OCI-LY7 (cell line): Measurements from ENCODE around the gene ETV5. TPM values are rescaled to one million over a fixed set of nuclear protein-coding genes. Genes with fewer than 3 reads are reported as not detected.

Source experiments
- BruUV-seq: library from RNA; stranded (reverse); fragments of 400-500 nt; replicated peaks from 2 replicates; lab custom pipeline; 2021; lab: Mats Ljungman, UMichigan
- CTCF ChIA-PET: fragments of 300-600 bp; sonication (Branson Sonifier 250); formaldehyde crosslinking; loops from one replicate; lab custom pipeline; 2022; ENCODE audit warnings: antibody characterized with exemption; ENCODE audit not compliant: unreplicated experiment; lab: Charles Lee
- POLR2A ChIA-PET: fragments of 300-600 bp; sonication (Branson Sonifier 250); formaldehyde crosslinking; loops from one replicate; lab custom pipeline; 2022; ENCODE audit warnings: antibody characterized with exemption; lab: Charles Lee
- DNase-seq: peaks from one replicate; pipeline ENCODE4 v3.0.0-alpha.2; 2015; ENCODE audit warnings: low spot score
- H2AFZ ChIP-seq: fragments of 200-600 bp; sonication (generic), shearing (Covaris generic); 2 replicates; pipeline ENCODE4 v1.6.1; 2014; ENCODE audit warnings: mild to moderate bottlenecking, antibody characterized with exemption, low read length, moderate library complexity
- H3K27ac ChIP-seq: fragments of 200-600 bp; sonication (generic); 2 replicates; pipeline ENCODE4 v1.5.1; 2014; ENCODE audit warnings: mixed run types, low read depth, mild to moderate bottlenecking, moderate library complexity, low read length, inconsistent platforms; ENCODE audit not compliant: poor library complexity, severe bottlenecking
- H3K36me3 ChIP-seq: fragments of 200-600 bp; sonication (generic); 2 replicates; pipeline ENCODE4 v1.6.1; 2014; ENCODE audit warnings: mild to moderate bottlenecking, antibody characterized with exemption, low read length, moderate library complexity, mixed read lengths; ENCODE audit not compliant: insufficient read depth
- H3K4me1 ChIP-seq: fragments of 200-600 bp; sonication (generic); 2 replicates; pipeline ENCODE4 v1.5.1; 2014; ENCODE audit warnings: mild to moderate bottlenecking, low read length; ENCODE audit not compliant: insufficient read depth, poor library complexity, severe bottlenecking
- H3K4me2 ChIP-seq: fragments of 200-600 bp; sonication (generic); 2 replicates; pipeline ENCODE4 v1.6.1; 2014; ENCODE audit warnings: mild to moderate bottlenecking, low read length
- H3K4me3 ChIP-seq: fragments of 200-600 bp; sonication (generic); 2 replicates; pipeline ENCODE4 v1.5.1; 2014; ENCODE audit warnings: mild to moderate bottlenecking, low read depth, low read length; ENCODE audit not compliant: poor library complexity, severe bottlenecking
- H3K79me2 ChIP-seq: fragments of 200-600 bp; sonication (generic); 2 replicates; pipeline ENCODE4 v1.6.1; 2016; ENCODE audit warnings: low read depth, mild to moderate bottlenecking, low read length, moderate library complexity, mixed read lengths; ENCODE audit not compliant: insufficient read depth
- H3K9me2 ChIP-seq: fragments of 200-600 bp; sonication (generic); 2 replicates; pipeline ENCODE4 v1.6.1; 2016; ENCODE audit warnings: mild to moderate bottlenecking, low read length, mixed read lengths; ENCODE audit not compliant: insufficient read depth
- H3K9me3 ChIP-seq: fragments of 200-600 bp; sonication (generic); 2 replicates; pipeline ENCODE4 v1.6.1; 2014; ENCODE audit warnings: mild to moderate bottlenecking, mixed run types, low read length, mixed read lengths
- H4K20me1 ChIP-seq: fragments of 200-600 bp; sonication (generic); 2 replicates; pipeline ENCODE4 v1.6.1; 2014; ENCODE audit warnings: mild to moderate bottlenecking, antibody characterized with exemption, low read length, moderate library complexity, mixed read lengths; ENCODE audit not compliant: insufficient read depth
- CTCF ChIP-seq: fragments of 200-600 bp; sonication (generic); conservative IDR thresholded peaks from 2 replicates; pipeline ENCODE4 v1.5.1; 2014; ENCODE audit warnings: mild to moderate bottlenecking, antibody characterized with exemption, low read length, moderate library complexity, mixed read lengths
- EZH2phosphoT487 ChIP-seq: fragments of 200-600 bp; sonication (generic); IDR thresholded peaks from 2 replicates; pipeline ENCODE4 v1.6.1; 2018; ENCODE audit warnings: low read depth, borderline replicate concordance, mild to moderate bottlenecking, mixed run types, antibody characterized with exemption, low read length, moderate library complexity, mixed read lengths
- intact Hi-C: fragments of 100-400 bp; cut with micrococcal nuclease; formaldehyde crosslinking; loops from one replicate; pipeline ENCODE4 v1.10.0; 2022; ENCODE audit not compliant: unreplicated experiment
- total RNA-seq, 2 experiments: library from RNA; depleted of rRNA in 1 of 2; stranded (reverse); fragments of >200 nt in 1 of 2; shearing (Covaris generic) in 1 of 2; gene quantifications; 2 replicates each; pipeline ENCODE4 v1.2.3, GENCODE V29; 2014 to 2022

ETV5 gene
- total RNA-seq, 2 experiments from 2014 or later, result 0.85 to 1.1 TPM

DNA sequence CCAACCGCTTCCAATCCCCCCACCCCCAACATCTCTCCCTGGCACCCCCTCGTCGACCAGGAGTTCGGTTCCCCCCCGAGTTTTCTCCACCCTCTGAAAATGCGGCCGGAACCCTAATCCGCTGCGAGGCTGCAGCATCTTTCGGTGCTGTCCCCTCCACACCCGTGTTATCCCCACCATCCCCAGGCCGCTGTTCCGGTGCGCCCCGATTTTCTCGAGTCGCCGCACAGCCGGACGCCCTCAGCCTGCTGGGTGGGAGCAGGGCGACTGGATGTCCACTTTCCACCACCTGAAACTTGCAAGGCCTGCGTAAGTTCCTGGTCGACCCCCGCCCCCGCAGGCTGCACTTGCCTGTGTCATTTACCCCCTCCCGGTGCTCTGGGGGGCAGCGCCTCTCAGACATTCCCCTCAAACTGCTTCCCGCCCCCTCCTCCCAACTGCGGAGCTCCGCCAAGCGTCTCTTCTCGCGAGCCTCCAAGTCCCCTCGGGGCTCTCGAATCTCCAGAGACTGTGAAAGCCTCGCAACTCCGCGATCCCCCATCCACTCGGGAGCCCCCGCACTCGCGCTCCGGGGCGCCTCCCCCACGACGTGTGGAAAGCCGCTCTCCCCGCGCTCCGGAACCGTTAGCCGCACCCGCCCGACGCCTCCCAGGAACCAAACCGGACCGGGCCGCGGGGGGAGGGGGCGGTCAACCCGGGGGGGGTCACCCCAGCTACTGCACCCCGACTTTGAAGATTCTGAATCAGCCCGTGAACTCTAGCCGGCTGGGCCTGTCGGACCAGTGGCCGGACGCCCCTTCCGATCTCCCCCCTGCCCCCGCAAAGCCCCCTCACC is 566 bp downstream of the ETV5 start:
- Histone ChIP-seq H3K4me1 (peaks cover 24% of the 10 kb centered on the region), H4K20me1 (no peaks in the 10 kb centered on the region), H3K4me3 (peak overlapping the region; percentile 67), H3K9me3 (no peaks in the 10 kb centered on the region), H3K27ac (no peak overlapping the region), H3K9me2 (no peaks in the 10 kb centered on the region), H3K4me2 (peak overlapping the region; percentile 98), H3K36me3 (no peaks in the 10 kb centered on the region), H3K79me2 (no peaks in the 10 kb centered on the region), H2AFZ (no peak overlapping the region)
- ChIA-PET POLR2A (interaction anchor here (0.7 to 1.2 kb wide), 3 partner anchors 37 to 1449 kb away, joined by 3 to 4 read pairs (median 4); no protein-coding TSS in a partner anchor), CTCF (no interaction called here)
- intact Hi-C loops, result loop anchor here (1.0 to 10.0 kb wide), 4 partner anchors 44 to 132 kb away; no protein-coding TSS in a partner anchor
- DNase-seq, result peak; percentile 11
- TF ChIP-seq CTCF, result no peak
- no peak for TF ChIP-seq EZH2phosphoT487
- BruUV-seq, result no TSS peak

GRCh38 chr3:186107215-186108105 is 1.4 kb downstream of the ETV5 start:
- no TSS peak for BruUV-seq
- Histone ChIP-seq H3K4me3 (peak overlapping the region; percentile 67), H3K27ac (no peak overlapping the region), H3K79me2 (no peaks in the 10 kb centered on the region), H3K4me2 (peak overlapping the region; percentile 98), H3K4me1 (peaks cover 24% of the 10 kb centered on the region), H3K9me2 (no peaks in the 10 kb centered on the region), H3K9me3 (no peaks in the 10 kb centered on the region), H3K36me3 (no peaks in the 10 kb centered on the region), H4K20me1 (no peaks in the 10 kb centered on the region), H2AFZ (no peak overlapping the region)
- ChIA-PET POLR2A (interaction anchor here (0.6 to 0.7 kb wide), 3 partner anchors 36 to 1450 kb away, joined by 3 to 4 read pairs (median 4); no protein-coding TSS in a partner anchor), CTCF (no interaction called here)
- intact Hi-C loops, result loop anchor here (1.0 to 10.0 kb wide), 4 partner anchors 45 to 133 kb away; no protein-coding TSS in a partner anchor
- DNase-seq, result peak; percentile 70
- no peak; the same call in 1 of the 2 replicates for TF ChIP-seq EZH2phosphoT487
- no peak for TF ChIP-seq CTCF
